PC-3 (cell line): ENCODE data around the gene ZMYND11.

Experiments
- CTCF ChIP-seq: fragments of 300-600 bp; sonication (generic); conservative IDR thresholded peaks from 2 replicates; pipeline ENCODE4 v1.5.1; 2017; ENCODE audit warnings: antibody characterized with exemption, low read depth, mild to moderate bottlenecking, low read length
- EZH2phosphoT487 ChIP-seq: fragments of 300-600 bp; sonication (generic); IDR thresholded peaks from 2 replicates; pipeline ENCODE4 v1.6.1; 2018; ENCODE audit warnings: mild to moderate bottlenecking, antibody characterized with exemption, low read length, borderline replicate concordance

DNA sequence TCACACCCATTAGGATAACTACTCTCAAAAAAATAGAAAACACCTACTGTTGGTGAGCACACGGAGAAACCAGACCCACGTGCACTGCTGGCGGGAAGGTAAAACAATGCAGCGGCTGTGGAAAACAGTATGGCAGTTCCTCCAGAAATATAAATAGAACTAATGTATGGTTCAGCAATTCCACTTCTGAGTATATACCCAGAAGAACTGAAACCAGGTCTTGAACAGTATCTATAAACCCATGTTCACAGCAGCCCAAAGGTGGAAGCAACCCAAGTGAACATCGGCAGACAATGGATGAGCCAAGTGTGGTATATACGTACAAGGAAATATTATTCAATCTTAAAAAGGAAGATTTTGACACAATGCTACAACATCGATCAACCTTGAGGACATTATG, 164.7 kb downstream of the ZMYND11 start:
- TF ChIP-seq CTCF: no peak
- TF ChIP-seq EZH2phosphoT487: no peak
